Pulmonary artery endothelial cell (primary cell): Measurements from ENCODE around the gene NBAS. TPM values are rescaled to one million over a fixed set of nuclear protein-coding genes. Genes with fewer than 3 reads are reported as not detected.
"Not testable (repeated sequence)": the region's sequence is repeated elsewhere in the genome, so short reads cannot be mapped to it uniquely, and the experiment has no call there.

ENCODE experiments used
- DNase-seq: peaks from one replicate; pipeline ENCODE4 v3.0.0-alpha.2; 2011; ENCODE audit warnings: low read depth, low spot score
- total RNA-seq: library from RNA; depleted of rRNA; stranded (reverse); fragments of >200 nt; gene quantifications from 2 replicates; pipeline ENCODE4 v1.2.3, GENCODE V29; 2014

The NBAS gene
- total RNA-seq, 1 donor from 2014 or later = 75.8 TPM

DNA sequence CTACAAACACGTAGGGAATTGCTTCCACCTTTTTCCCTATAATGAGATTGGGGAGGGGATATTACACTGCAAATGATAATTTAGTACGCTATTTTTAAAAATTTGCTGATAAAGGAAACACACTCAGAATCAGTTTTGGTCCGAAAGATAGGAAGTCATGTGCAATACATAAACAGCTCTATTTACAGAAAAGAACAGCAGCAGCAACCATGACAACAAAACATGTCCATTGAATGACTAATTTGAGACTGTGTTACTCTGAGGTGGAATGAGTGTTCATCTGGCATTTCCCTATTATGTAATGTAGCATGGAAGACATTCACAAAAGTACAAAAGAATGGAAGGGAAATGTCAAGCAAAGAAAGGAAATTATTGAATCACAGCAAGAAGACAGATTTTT is 337.2 kb downstream of the NBAS start:
- DNase-seq = peak; percentile 91

DNA sequence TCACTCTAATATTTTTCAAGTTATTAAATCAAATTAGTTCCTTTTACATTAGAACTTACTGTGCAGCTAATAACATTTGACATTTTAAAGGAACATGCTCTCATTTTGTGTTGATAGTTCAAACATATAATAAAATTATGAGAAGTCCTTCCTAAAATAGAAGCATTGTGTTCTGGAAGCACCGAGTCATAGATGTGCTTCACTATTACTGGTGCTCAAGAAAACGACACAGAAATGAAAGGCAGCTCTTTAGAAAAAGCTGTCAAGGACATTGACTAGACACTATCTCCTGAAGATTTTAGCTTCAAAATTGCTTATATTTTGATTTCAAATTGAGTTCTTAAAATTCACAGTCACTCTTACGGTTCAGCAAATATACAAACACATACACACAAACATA is 338.3 kb downstream of the NBAS start:
- DNase-seq = no peak

DNA sequence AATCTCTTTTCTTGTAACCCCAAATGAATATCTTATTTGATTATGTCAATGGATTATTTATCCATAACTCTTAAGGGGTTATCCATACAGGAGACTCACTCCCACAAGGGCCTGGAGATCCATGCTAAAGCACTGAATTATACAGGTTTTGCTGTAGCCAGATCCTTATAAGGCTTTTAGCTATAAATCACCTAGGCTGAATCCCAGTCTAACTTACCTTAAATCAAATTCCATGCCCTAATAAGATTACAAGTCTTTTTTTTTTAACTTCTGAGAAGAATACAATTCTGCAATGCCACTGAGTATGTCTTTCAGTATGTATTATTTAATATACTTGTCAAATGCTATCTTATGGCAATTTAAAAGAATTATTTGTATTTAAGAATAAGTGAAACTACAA is 340.5 kb downstream of the NBAS start:
- DNase-seq = no peak

DNA sequence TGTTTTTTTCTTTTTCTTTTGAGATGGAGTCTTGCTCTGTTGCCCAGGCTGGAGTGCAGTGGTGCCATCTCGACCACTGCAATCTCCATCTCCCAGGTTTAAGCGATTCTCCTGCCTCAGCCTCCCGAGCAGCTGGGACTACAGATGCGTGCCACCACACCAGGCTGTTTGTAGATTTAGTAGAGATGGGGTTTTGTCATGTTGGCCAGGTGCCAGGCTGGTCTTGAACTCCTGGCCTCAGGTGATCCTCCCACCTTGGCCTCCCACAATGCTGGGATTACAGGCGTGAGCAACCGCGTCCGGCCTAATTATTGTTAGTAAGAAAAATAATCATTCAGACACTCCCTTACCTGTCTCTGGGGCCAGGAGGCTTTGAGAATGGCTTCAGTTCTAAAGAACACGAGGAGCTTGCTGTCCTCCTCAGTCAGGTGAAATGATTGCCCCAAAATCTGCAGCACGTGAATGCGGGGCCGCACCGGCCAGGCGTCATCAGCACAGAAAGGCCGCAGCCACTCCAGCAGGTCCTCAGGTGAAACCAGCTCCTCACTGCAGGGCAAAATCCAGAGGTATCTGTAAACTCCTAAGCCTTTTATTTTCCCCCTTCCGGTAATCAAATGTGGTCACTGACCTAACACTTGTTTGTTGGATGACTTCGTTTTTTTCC is 342.6 kb downstream of the NBAS start:
- no peak for DNase-seq

DNA sequence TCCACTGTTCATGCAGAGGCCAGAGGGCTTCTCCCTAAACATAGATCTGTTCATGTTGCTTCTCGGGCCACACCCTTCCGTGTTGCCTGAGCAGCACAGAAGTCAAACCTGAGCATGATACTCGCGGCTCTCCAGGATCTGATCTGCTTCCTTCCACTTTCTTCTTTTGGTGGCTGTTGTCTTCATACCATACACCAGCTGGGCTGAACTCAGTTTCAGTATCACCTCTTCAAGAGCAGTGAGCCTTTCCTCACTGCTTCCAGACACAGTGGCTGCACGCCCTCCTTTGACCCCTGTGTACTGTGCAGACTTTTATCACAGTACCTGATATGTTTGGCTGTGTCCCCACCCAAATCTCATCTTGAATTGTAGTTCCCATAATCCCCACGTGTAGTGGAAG is 348.9 kb downstream of the NBAS start:
- no peak for DNase-seq

DNA sequence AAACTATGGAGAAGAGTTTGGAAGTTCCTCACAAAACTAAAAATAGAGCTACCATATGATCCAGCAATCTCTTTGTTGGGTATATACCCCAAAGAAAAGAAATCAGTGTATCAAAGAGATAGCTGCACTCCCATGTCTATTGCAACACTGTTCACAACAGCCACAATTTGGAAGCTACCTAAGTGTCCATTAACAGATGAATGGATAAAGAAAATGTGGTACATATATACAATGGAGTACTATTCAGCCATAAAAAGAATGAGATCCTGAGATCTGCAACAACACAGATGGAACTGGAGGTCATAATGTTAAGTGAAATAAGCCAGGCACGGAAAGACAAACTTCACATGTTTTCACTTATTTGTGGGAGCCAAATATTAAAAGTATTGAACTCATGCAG is 350.6 kb downstream of the NBAS start:
- DNase-seq = not testable (repeated sequence)

DNA sequence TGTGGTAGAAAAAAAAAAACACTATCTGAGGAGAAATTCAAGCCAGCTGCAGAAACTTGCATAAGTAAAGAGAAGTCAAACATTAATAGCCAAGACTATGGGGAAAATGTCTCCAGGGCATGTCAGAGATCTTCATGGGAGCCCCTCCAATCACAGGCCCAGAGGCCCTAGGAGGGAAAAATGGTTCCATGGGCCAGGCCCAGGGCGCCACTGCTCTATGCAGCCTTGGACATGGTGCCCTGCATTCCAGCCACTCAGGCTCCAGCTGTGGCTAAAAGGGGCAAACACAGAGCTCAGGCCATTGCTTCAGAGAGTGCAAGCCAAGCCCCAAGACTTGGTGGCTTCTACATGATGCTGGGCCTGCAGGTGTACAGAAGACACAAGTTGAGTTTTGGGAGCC is 354.7 kb downstream of the NBAS start:
- DNase-seq = no peak

DNA sequence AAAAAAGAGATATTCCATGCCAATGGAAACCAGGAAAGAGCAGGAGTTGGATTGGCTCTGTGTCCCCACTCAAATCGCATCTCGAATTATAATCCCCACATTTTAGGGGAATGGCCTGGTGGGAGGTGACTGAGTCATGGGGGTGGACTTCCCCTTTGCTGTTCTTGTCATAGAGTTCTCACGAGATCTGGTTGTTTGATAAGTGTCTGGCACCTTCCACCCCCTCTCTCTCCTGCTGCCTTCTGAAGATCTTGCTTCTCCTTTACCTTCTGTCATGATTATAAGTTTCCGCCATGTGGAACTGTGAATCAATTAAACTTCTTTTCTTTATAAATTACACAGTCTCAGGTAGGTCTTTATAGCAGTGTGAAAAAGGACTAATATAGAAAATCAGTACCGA is 355.6 kb downstream of the NBAS start:
- DNase-seq = no peak

DNA sequence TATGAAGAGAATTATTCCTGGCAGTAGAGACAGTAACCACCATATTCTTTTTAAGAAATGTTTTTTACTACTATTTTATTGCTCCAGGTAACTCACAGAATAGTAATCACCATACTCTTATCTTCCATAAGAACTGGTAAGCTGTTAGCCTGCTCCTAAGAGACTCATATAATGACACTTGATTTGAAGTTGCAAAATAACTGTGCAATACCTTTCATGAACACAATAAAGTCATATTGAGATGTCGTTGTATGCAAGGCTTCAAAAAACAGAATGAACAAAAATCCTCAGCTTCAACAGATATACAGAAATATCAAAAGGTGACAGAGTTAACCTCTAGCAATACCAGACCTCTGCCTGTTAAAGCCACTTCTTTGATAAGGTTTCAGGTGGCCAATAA is 360.1 kb downstream of the NBAS start:
- DNase-seq = no peak

DNA sequence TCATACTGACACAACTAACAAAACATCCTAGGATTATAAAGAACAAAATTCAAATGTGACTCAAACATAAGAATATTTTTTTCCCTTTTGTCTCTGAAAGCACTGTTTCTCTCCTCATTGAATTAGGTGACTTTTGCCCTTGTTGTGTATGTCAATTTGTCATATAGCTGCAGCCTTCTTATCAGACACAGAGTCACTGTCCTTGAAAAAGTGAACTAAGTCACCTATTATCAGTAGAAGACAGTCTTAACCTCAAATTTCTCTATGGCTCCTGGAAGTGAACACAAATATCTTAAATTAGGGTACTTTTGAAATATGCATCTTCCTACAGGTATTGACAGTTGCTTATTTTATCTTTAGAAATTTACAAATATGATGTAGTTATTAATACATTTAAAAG is 360.6 kb downstream of the NBAS start:
- no peak for DNase-seq

DNA sequence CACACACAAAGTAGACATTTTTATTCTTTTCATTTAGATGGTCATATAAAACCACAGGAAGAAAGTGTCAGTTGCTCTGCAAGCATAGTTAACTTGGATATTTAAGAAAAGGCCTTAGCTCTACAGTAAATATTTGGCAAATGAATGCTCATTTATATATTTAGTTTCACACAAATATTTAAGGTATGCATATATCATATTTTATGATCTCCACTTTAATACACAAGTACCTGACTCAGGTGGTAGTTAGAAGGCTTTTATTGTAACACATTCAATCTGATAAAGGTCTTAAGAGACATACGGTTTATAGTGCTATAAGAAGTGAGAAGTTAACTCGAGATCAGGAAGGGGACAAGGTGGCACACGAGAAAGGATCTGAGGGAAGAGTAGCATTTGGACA is 363.1 kb downstream of the NBAS start:
- DNase-seq = no peak

DNA sequence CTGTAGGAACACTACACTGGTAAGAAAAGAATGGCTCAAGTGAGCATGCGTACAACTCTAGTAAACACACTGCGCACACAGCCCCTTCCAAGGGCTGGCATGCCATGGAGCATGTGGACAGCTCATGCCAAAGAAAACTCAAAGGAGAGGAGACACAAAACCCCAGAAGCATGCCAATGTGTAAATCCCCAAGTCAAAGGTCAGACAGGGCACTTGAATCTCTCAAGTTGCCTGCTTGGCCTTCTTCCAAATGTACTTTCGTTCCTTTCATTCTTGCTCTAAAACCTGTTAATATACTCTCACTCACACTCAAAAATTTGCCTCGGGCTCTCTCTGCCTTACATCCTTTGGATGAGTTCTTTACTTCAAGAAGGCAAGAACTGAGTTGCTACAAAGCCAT is 365.3 kb downstream of the NBAS start:
- DNase-seq = no peak

DNA sequence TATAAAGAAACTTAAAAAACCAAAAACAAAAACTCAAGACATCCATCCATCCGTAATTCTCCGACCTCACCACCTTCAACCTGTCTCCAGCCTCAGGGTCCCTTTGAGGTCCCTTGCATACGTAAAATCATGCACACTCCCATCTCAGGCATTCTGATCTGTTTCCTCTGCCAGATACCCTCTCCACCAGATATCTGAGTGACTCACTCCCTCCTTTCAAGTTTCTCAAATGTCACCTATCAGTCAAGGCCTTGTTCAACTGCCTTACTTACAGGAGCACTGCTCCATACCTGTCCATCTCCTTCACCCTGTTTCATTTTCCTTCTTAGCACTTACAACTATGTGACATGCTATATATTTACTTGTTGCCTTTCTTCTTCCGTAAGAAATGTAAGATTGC is 369.3 kb downstream of the NBAS start:
- no peak for DNase-seq

DNA sequence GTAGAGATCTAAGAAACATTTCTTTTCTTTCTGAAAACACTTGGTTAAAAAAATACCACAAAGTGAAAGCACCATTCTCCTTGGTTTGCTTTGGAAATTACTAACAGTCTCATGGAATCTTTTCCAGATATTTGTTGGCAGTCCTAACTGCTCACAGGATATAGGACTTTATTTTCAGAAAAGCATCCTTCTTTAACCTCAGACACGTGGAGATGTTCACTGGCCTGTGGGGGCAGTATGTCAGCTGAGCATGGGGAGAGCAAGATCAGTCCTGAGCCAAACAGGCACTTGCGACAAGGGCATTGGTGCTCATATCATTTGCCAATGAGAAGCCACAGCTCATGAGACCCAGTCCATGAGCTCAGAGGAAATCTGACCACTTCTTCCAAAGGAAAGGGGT is 371.9 kb downstream of the NBAS start:
- DNase-seq = no peak

DNA sequence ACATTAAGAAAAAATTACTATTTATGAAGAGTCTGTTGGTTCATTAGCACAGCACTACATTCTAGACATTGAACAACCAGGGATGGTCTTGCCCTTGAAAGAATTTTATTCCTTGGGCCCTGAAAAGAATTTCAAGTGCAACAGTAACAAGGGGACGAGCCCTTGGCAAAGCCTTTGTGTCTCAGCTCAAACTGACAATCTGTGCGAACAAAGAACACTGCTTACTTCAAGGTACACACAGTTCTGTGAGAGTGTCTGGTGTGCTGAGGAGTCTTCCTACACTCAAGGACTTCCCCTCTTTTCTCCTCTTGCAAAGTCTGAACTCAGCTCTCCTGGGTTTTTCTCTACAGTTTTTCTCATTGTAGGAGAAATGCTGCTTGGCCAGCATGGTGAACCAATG is 373.4 kb downstream of the NBAS start:
- no peak for DNase-seq

DNA sequence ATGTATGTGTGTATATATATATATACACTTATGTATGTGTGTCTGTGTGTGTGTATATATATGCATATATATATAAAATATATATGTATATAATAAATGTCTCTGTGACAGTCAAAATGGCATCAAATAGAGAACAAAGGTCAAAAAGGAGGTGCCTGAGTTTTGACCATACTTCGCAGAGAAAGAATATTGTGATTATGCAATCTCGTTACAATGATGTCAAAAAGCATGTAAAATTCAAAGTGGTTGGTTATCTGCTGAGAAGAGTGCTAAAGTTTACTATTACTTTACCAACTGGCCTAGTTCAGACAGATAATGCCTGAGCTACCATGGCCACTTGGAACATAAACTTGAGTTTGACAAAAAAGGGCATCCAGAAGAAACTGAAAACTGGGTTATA is 375.0 kb downstream of the NBAS start:
- no peak for DNase-seq

DNA sequence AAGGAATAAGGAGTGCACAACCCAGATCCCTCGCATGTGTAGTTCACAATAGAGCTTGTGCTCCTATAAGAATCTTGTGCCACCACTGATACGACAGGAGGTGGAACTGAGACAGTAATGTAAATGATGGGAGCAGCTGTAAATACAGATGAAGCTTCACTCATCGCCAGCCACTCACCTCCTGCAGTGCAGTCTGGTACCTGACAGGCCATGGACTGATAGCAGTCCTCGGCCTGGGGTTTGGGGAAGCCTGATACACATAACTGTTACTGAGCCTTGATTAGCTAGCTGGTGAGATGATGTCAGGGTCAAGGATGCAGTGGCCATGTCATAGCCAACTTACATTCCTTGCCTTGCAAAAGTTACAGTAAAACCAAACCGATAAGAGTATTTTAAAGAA is 376.6 kb downstream of the NBAS start:
- no peak for DNase-seq

DNA sequence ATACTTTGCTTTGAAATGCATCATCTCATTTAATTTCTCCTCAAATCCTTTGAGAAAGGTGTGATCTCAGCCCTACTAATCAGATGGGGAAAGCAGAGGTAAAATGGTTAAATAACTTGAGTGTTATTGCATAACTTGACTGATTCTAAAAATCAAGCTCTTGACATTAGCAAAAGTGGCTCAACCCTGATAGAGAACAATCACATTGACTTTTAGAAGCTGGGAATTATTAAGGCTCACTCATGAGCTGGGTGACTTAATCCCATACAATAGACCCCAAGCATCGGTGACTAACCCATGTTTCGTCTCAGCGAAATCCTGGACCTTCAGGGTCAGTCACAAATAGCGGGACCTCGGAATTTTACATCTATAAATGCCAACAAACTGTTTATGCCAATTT is 378.9 kb downstream of the NBAS start:
- no peak for DNase-seq

DNA sequence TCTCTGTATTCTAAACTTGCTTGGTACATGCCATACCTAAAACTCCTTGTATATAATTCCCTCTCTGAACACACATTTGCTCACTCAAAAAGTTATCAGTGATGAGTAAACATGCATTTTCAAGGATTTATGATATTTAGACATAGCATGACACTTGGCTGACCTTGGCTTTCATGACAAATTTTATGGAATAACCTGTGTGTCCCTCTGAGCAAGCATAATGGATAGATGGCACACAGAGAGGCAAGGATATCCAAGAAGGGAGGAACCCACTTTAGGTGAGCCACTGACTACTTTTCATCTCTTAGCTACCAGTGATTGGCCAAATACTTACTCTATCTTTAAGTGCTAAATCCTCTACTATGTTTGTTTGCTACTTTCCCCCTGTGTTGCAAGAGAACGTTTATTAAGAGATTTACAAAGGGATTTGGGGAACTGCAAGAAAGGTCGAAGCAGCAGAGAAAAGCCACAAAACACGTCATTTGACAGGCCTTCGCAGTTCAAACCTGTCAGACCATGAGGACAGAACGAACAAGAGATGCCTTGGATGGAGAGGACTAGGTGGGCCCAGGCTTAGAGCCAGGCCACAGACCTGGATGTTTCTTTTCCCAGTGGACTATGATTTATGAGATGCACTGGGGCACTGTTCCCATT is 379.9 kb downstream of the NBAS start:
- no peak for DNase-seq

DNA sequence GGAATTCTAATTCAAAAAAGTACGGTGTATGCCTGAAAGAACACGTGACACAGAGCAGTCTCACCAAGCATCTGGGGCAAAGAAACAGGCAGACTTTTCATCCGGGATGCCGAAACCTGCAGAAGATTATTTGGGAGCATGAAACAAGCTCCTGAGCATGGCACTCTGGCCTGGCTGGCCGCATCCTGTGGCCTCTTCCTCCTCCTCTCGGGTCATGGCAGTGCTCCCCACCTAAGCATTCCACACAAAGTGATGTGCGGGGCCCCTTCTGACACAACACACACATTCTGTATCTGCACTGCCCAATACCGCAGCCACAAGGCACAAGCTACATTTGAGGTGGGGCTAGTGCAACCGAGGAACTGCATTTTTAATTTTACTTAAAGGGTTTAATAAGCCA is 380.8 kb downstream of the NBAS start:
- no peak for DNase-seq

DNA sequence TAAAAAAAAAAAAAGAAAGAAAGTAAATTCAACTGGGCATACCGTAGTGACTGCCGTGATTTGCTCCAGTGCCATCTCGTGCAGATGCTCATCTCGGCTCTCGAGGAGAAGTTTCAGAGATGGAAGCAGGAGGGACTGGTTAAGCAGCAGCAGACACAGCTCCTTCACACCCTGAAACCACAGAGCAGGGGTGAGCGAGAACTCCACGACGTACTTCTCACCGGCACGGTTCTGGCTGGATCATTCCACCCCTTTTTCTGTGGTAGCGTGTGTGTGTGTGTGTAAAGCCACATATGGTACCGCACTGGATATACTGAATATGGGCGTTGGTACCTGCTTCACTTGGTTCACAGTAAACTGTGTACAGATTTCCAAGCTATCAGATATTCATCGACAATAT is 382.2 kb downstream of the NBAS start:
- DNase-seq = no peak

DNA sequence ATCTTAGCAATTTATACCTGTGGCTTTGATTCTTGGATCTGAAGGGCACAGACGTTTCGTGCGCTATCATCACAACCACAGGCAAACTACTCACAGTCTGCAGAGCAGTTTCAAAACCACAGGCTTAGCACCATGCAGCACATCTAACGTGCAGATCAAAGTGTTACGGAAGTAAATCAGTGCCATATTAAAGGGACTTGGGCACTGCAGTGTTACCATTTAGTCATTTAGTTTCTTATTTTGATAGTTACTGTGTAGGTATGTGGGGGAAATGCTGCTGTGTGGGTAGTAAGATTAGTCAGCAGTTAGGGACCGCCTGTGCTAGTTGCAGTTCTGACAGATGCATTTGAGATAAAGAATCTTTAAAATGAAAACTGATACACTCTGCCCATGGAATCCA is 384.0 kb downstream of the NBAS start:
- DNase-seq = no peak

DNA sequence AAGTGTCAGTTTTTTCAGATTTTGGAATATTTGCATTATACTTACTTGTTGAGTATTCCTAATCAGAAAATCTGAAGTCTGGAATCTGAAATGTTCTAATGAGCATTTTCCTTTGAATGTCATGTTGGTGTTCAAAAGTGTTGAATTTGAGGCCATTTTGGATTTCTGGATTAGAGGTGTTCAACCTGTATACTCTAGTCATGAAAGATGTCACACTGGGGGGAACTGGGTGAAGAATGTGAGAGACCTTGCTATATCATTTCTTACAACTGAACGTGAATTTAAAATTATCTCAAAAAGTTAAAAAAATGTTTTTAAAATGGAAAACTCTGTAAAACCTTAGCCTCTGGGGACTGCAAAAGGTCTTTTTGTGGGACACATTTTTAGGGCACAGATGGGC is 384.5 kb downstream of the NBAS start:
- DNase-seq = no peak

DNA sequence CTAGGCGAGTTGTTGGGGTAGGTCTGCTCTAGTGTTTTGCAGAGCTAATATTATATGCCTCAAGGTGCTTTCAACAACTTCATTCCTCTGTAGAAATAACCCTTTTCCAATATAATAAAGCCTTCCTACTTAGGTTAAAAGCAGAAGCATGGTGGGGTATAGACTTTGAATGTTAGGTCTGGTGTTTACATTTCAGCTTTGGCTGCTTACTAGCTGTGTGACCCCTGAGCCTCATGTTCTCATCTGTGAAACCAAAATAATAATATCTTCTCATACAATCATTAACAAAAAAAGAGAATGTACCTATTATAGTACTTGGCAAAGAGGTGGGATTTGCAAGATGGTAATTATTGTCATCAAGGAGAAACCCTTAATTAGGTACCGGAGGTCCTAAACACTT is 386.6 kb downstream of the NBAS start:
- DNase-seq = no peak
